Ureter (tissue), 1 donor: ENCODE measurements around the gene OSBPL5. TPM values are rescaled to one million over a fixed set of nuclear protein-coding genes. Genes with fewer than 3 reads are reported as not detected.
A peak's percentile ranks its signal among the peaks of the same experiment; 100 is the strongest.

ENCODE experiments used
- DNase-seq: peaks from one replicate; pipeline ENCODE4 v3.0.0-alpha.2; 2020; ENCODE audit warnings: low spot score
- total RNA-seq: library from RNA; stranded (reverse); gene quantifications from one replicate; pipeline ENCODE4 v1.2.4, GENCODE V29; 2023
- donor health status: DM: yes; HTN: yes; CAD: no.

Gene OSBPL5
- total RNA-seq, 1 donor from 2014 or later = 84.3 TPM

DNA sequence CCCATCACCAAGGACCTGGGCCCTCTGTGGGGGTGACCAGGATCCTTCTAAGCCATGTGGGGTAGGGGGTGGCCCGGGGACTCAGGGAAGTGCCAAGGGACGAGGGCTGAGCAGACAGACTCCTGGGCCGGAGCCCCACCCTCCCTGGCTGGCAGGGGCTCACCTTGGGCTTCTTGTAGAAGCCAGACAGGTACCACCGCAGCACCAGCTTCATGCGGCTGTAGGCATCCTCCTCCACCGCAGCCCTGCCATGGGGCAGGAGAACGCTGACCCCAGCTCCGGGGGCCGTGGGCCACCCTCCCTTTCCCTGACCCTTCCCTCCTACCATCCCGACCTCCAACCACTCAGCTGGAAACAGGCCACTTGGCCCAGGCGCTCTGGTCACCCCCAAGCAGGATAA lies 62.0 kb downstream of the OSBPL5 start:
- DNase-seq = no peak

DNA sequence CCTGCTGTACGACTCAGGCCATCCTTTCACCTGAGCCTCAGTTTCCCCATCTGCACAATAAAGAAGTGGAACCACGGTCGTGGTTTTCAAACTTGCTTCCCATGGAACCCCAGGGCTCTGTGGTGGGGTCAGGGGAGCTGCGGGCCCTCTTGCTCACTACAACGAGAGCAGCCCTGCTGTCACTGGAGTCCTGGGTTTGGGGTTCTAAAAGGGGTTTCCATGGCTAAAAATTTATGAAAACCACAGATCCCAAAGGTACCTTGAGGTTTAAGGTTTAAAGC lies 62.5 kb downstream of the OSBPL5 start:
- no peak for DNase-seq

DNA sequence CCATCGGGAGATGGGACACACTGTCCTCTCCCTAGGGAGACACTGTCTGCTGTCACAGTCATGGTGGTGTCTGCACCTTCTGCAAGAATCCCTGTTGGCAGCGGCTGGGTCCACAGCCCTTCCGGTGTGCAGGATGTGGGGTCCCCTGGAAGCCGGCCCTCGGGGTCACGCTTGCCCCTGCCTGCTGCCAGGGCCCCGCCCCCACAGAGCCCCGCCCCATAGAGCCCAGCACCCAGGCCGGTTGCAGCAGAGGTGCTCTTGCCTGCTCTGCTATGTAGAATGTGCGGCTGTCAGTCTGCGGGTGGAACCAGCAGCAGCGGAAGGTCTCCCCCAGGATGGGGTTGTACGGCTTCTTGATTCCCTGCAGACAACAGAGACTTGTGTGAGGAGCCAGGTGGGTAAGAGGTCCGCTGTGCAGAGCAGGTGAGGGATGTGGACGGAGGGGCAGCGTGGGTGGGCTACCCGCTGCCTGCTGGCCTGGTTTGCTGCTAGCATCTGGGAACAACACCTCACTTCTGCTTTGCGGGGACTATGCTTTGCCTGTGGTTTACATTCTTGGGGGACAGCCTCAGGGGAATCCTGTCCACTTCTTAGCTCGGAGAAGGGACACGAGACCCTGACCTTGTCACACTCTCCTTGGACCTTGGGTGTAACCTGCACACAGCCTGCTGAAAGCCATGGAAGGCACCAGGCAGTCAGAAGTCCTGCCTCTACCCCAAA lies 63.0 kb downstream of the OSBPL5 start:
- peak; percentile 30 for DNase-seq

DNA sequence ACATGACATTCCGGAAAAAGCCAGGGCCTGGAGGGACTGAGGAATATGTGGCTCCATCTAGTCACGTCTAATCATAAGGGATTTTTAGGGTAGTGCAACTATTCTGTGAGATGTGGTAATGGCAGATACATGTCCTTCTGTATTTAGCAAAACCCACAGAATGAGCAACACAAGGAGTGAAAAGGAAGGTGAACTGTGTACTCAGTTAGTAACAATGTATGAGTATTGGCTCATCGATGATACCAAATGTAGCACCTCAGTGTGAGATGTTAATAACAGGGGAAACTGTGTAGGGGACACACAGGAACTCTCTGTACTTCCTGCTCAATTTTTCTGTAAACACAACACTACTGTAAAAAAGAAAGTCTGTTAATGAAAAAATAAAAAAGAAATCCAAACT lies 65.9 kb downstream of the OSBPL5 start:
- DNase-seq = no peak

DNA sequence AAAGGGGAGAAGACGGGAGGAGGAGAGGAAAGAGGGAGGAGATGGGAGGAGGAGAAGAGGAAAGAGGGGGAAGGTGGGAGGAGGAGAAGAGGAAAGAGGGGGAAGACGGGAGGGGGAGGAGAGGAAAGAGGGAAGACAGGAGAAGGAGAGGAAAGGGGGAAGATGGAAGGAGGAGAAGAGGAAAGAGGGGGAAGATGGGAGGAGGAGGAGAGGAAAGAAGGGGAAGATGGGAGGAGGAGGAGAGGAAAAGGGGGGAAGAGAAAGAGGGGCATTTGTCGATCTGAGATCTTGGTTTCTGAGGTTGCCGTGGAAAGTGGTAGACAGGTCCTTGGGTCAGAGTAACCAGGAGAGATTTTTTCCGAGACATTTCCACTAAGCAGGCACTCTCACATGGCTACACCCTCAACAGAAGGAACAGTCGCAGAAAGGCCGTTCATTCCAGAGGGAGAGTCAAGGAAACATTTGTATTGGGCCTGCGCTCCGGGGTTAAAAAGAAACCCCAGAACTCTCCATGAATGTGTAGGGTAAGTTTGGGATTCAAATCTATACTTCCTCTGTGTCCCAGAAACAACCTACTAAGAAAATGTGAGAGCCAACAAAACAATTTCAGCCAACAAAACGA lies 68.1 kb downstream of the OSBPL5 start:
- peak; percentile 19 for DNase-seq

DNA sequence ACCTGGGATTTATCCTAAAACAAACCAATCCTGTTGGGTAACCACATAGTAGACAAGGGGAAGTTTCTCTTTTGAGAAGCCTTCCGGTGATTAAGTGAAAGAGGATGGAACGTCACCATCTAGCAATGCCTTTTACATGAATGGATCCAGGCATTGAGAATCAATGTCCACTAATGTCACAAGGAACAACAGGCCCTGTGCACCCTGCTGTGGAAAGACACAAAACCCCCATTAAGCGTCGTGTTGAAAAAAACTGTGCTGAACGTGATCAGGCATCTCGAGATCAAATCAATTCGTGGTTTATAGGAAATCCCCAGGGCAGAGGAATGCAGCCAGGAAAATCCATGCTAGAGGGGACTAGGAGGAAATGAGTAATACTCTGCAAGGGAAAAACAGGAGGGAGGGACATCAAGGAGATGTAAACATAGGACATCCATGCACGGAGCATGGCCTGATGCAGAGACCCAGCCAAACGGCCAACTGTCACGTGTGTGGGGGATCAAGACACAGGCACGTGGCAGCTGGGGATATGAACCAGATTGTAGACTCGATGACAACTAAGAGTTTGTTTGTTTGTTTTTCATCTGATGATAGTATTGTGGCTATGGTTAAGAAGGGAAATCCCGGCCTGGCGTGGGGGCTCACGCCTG lies 69.3 kb downstream of the OSBPL5 start:
- peak; percentile 44 for DNase-seq

DNA sequence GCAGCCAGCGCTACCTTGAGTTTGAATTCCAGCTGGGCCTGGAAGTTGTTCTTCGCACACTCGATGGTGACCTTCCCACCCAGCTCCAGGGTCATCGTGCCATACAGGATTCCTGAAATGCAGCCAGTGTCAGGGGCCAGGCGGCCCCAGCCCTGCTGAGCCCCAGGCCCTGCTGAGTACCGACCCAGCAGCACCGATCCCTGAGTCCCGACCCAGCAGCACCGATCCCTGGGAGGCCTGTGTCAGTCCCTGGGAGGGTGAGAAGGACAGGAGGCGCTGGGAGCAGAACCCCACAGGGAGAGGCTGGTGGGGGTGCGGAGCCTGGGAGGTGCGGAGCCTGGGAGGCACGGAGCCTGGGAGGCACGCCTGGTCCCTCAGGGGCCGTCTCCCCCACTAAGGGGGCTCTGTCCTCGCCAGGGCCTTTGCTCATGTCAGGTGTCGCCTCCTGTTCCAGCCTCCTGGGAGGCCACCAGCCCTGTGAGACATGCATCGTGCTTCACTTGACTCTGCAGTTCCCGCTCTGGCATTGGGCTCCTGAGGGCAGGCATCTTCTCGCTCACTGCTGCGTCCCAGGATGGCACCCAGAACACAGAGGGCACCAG lies 70.8 kb downstream of the OSBPL5 start:
- DNase-seq = no peak

DNA sequence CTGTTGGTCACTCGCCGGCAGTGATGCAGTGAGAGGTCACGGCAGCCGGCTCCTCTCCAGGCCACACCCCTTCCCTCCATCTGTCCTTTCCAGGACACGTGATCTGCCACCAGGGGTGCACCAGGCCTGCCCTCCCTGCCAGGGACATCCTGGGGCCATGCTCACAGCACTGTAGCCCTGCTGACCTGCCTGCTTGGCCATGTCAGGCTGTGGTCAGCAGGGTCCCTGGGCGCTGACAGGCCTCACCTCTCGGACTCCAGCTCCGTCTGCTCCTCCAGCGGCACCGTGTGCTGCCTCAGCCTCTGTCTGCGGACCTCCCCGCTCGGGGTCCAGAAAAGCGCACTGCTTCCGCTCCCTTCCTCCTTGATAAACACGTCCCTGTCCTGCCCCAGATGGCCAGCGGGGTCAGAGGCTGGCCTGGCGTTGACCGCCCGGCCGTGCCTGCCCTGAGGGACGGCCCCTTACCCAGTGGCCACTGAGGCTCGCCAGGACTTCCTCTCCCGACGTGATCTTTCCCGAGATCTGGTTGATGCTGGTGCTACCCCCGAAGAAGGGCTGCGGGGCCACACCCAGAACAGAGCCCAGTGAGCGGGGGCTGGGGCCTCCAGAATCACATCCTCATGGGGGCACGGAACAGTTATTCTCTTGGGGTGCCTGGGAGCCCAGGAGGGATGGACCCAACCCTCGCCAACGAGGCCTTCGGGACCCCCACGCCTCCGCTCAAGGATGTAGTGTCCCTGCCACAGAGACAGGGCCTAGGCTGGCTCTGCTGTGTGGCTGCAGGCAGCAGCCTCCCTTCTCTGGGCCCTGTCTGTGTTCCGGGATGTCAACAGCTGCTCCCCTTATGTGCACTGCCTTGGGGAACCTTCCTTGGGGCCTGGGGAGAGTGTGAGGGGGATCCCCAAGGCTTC lies 71.6 kb downstream of the OSBPL5 start:
- no peak for DNase-seq

DNA sequence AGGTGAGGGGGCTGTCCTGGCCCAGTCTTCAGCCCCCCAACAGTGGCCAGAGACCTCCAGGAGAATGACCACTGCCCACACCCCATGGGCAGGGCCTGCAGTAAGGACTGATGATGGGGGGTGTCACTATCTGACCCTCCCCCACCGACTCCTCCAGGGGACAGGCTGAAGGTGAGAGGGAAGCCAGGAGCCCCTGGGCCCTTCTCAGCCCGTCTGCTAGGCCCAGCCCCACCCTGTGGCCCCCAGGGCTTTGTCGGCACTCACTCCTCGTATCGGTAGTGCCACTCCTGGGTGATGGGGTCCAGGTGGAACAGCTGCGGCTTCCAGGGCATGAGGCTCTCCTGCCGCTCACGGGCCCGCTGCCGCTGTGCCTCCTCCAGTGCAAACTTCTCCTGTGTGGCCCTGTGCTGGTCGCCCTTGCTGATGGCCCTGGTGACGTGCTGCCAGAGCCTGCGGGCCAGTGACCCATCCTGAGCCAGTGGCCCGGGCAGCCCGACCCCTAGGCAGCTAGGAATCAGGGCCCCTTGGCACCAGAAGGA lies 72.4 kb downstream of the OSBPL5 start:
- no peak for DNase-seq

DNA sequence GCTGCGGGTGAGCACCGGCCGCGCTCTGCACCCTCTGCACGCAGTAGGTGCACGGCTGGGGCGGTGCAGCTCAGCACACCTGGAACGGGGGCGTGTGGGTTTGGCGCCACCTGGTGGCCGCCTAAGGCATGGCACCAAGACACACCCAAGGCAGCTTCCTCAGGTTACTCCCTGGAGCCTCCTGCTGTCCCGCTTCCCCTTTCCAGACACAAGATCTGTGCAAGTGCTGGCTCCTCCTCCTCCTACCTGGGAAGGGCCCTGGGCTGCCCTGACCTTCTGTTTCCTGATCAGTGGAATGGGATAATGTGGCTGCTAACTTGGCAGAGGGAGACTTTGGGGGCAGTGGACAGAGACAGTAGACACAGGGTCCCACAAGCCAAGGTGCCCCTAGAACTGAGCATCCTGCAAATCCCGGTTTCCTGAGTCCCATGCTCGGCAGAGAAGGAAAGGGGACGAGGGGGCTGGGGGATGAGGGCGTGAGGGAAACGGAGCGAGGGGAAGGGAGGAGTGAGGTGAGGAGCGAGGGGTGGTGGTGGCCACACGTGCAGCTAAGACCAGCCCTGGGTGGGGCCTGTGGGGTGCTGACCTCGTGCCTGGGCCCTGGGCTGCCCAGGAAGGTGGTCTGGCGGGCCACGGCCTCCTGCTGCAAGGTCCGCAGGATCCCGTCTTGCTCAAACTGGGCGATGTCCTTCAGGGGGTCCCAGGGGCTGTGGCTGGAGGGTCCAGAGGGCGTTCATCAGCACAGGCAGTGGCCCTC lies 73.1 kb downstream of the OSBPL5 start:
- no peak for DNase-seq

DNA sequence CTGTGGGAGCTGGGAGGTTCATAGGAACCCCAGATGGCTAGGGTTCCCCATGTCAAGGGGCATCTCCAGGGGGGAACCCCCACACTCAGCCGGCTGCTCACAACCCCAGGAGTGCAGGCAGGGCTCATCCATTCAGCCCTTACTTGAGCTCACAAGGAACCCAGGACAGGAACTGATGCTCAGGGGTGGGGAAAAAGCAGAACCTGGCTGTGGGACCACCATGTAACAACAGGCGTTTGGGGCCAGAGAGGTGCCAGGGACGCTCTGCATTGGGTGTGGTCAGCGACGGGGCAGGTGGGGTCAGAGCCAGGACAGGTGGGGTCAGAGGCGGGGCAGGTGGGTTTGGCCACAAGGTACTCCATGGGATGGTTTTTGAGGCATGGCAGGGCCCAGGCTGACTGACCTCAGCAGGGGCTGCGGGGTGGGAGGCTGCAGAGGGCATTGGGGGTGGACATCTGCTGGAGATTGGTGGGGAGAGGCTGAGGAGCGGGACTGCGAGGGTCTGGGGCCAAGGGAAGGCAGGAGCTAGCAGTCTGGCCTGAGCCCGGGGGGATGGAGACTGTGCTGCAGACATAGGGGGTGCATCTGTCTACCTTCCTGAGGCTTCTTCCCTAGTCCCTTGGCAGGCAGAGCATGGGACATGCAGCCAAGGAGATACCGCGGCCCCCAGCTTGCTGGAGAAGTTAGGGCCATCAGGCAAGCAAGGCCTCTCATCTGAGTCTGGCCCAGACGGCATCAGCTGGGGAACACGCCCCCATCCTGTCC lies 73.8 kb downstream of the OSBPL5 start:
- no peak for DNase-seq

DNA sequence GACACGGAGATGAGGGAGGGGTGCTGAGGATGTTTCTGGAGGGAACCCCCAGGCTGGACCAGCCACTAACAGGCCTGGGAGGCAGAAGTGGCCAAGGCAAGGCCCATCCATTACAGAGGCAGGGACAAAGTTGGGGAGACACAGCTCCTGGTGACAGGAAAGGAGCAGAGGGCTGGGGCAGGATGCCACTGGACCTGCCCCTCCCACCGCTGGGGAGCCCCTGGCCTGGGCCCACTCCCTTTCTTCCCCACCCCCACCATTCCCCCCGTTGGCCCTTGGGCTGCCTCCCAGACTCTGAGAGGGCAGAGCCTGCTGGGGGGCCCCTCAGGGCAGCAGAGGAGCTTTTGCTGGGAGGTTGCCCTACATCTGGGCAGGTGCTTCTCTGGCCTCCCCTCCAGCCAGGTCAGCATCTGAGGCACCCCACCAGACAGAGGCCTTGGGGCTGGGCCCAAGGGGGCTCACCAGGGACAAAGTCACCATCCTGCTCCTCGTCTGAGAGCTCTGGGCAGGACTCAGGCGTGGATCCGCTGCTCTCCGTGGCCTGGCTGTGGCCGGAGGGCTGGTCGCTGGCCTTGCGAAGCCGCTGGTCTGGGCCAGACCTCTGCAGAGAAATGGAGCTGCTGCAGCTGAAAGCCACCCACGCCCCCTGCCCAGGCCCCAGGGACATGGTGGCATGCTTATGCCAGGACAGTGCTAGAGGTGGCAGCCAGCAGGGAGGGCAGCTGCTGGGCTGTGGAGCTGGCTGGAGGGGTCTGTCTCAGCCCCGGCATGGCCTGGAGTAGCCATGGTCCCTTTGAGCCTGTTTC lies 74.8 kb downstream of the OSBPL5 start:
- no peak for DNase-seq

DNA sequence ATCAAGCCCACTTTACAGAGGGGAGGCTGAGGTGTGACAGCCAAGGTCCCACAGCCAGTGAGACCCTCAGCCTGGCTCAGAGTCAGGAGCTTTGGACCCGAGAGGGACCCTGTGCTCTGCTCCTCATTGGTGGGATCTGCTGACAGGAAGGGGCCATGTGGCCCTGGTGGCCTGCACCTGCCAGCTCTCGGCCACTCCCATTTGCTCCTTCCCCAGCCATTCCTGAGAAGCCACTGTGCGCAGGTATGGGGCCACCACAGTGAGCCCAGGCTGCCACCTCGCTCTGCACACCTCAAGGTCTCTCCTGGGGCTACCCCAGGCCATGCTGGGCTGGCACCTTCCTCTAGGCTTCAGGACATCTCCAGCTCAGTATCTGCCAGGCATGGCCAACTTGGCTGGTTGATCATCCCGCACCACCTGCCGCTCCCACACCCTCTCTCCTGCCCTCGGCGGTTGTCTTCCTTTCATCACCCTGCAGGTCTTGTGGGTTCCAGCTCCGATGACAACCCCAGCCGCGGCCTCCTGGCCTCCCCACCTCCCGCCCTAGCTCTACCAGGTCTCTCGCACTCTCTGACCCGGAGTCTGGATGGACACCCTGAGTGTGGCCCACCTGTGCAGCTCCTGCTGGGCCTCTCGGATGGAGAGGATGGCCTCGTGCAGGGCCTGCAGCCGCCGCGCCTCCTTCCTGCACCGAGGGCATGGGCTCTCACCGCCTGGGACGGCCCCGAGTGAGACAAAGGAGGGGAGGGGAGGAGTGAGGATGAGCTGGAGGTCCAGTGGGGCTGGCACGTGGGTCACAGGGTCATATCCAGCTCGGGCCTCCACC lies 75.7 kb downstream of the OSBPL5 start:
- DNase-seq = no peak

DNA sequence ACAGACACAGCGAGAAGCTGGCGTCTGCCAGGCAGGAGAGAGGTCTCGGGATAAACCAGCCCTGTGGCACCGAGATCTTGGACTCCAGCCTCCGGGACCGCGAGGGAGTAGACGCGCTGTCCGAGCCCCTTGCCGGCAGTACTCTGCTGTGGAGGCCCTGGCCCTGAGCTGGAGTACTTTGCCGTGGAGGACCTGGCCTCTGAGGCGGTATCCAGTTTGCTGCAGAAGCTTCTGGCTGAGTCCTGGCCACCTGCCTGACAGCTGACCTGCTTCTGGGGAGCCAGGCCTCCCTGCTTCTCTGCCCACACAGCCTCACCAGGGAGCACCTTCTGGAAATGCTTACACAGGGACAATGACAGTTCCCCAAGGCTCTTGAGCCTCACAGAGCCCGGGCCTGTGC lies 76.3 kb downstream of the OSBPL5 start:
- no peak for DNase-seq

DNA sequence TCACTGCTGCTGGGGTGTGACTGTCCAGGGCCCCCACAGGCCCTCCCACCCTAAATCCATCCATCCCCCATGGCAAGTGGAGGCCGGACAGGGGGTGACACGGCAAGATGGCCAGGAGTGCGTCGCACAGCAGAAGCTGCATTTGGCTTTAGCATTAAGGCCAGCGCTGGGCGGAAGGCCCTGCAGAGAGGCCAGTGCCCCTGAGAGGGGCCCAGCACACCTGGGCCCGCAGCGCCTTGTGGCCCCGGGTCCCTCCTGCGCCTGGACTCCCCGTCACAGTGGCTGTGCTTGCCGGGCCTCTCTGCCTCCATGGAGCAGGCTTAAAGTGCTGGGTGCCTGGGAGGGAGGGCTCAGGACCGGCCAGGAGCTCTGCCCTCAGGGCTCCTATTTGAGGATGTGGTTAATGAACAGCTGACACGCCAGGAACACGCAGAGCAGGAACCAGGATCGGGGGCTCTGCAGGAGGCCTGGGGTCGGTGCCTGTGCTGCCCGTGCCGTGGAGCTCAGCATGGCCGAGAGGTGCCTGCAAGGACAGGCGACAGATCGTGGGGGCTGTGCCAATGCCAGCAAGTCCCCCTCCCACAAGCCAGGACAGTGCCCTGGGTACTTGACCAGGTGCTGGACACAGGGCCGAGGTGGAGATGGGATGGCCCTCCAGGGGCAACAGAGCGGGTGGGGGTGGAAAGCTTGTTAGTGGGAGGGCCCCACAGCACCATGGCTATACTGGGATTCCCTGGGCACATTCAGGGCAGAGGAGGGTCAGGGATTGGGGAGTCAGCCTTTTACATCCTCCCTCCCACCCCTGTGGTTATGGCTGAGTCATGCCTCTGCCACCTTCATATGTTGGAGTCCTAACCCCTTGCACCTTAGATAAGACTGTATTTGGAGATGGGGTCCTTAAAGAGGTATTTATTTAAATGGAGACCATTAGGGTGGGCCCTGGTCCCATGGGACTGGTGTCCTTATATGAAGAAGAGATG lies 77.0 kb downstream of the OSBPL5 start:
- no peak for DNase-seq

DNA sequence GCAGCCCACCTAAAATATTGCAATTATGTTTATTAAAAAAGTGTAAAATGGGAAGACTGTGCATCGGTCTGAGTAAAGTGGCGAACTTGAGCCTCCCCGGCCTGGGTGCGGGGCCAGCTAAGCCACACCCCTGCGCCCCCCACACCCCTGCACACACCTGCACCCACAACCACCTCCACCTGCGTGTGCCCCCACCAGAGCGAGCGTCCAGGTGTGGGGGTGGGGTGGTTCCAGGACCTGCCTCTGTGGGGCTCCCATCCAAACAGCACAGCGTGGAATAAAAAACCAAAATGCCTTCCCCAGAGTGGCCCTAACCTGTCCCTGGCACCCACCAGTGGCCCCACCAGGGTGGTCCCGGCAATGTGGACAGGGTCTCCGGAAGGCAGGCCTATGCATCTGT lies 77.7 kb downstream of the OSBPL5 start:
- no peak for DNase-seq

DNA sequence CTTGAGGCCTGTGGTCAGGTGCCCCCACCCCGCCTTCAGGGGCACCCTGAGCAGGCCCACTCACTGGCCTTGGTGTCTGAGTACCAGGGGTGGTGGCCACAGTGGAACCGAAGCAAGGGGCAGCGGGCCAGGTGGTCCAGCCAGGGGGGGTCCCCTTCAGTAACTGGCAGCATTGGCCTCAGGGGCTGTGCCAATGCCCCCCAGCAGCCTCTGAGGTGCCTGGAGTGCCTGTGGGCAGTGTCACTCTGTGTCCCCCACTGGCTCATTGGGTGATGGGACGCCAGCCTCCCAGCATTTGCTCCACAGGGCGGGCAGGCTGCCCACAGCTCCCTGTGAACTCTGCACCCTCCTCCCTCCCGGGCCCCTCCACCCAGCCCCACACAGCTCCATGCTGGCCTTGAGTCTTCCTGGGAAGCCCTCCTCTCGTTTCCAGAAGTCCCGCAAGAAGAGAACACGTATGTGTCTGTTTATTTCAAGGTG lies 78.4 kb downstream of the OSBPL5 start:
- DNase-seq = no peak
